Measurements from ENCODE around the gene TSGA10IP.

The TSGA10IP gene

DNA sequence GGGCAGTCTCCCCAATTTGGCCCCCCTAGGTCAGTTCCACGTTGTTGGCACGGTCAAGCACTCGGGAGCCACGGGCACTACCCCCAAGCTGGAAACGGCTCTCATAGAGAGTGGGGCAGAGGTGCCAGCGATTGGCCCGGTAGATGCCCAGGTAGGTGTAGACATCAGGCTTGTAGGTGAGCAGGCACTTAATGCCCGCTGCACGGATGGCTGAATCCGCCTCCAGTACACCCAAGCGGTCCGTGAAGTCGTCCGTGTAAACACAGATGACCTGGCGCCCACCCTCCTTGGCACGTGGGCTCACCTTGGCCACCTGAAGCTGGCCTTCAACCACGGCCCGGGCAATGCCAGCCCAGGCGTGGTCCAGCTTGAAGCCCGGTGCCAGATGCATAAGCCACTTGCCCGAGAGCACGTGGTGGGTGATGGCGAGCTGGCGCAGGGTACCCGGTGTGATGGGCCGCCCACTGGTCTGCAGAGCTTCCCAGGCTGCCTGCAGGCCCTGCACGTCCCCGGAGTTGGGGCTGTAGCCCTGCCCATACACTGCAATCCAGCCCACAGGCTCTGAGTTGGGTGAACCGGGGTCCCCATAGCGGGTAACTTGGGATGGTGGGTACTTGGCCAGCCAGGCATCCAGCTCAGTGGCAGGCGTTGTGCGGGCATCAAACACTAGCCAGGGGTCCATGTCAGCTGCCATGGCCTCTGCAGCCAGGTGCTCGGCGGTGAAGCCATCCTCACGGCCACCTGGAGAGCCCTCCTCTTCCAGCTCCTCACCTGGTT, 27.7 kb upstream of the TSGA10IP start:
- H3K27me3 ChIP-seq (ENCODE audit: control insufficient read depth in 1 of 2, insufficient read depth in 1 of 2, low read length in 2 of 2), result no peaks in the 10 kb centered on the region
- peak overlapping the region; percentile 40 to 98 for H3K4me3 ChIP-seq (ENCODE audit: insufficient read depth in 1 of 2, low read depth in 1 of 2, low read length in 2 of 2)
- peaks cover 60% of the 10 kb centered on the region for H3K4me1 ChIP-seq (ENCODE audit: control insufficient read depth, insufficient read depth, low read depth, low read length)
- H2AFZ ChIP-seq (ENCODE audit: low read depth, low read length), result no peak overlapping the region
- peak overlapping the region; percentile 94 to 98 for H3K18ac ChIP-seq (ENCODE audit: low read depth in 1 of 2, low read length in 2 of 2)
- H3K27ac ChIP-seq (ENCODE audit: low read length, poor library complexity, severe bottlenecking), result peak overlapping the region; percentile 99
- H4K91ac ChIP-seq (ENCODE audit: low read length), result peak overlapping the region; percentile 99
- peaks cover 34 to 35% of the 10 kb centered on the region in 2 experiments for H3K36me3 ChIP-seq (ENCODE audit: control insufficient read depth in 1 of 2, insufficient read depth in 2 of 2, low read depth in 1 of 2, low read length in 2 of 2)
- H2BK5ac ChIP-seq (ENCODE audit: low read depth, low read length, poor library complexity, severe bottlenecking), result peak overlapping the region; percentile 91
- WGBS, result 92% methylated on average over 35 of the region's 35 CpGs
- H4K8ac ChIP-seq (ENCODE audit: low read length), result peak overlapping the region; percentile 99
- DNase-seq, result no peak
- peak overlapping the region; percentile 70 to 95 for H2BK12ac ChIP-seq (ENCODE audit: low read length in 2 of 2)
- H2BK15ac ChIP-seq (ENCODE audit: low read depth, poor library complexity, severe bottlenecking), result peak overlapping the region; percentile 17
- H3K4me2 ChIP-seq (ENCODE audit: low read length, poor library complexity, severe bottlenecking), result peak overlapping the region; percentile 25
- H2AK5ac ChIP-seq (ENCODE audit: low read length, severe bottlenecking), result peak overlapping the region; percentile 93
- peaks cover 17% of the 10 kb centered on the region for H3K79me1 ChIP-seq (replicated peaks; ENCODE audit: low read length, poor library complexity, severe bottlenecking)
- H3K23ac ChIP-seq (ENCODE audit: low read length in 2 of 2), result peak overlapping the region in 1 of 2 experiments; percentile 16
- H3K14ac ChIP-seq (ENCODE audit: low read length in 2 of 2), result peak overlapping the region in 1 of 2 experiments; percentile 86
- peak overlapping the region; percentile 98 for H3K9ac ChIP-seq (ENCODE audit: low read length)
- peak overlapping the region; percentile 7 to 98 for H3K4ac ChIP-seq (ENCODE audit: low read depth in 1 of 2, low read length in 2 of 2)
- no peak overlapping the region for H2BK120ac ChIP-seq (ENCODE audit: low read depth, low read length)
- H3K9me3 ChIP-seq (ENCODE audit: control insufficient read depth, low read length), result no peaks in the 10 kb centered on the region

GRCh38 chr11:65918211-65919140, 26.8 kb upstream of the TSGA10IP start, which contains the start of gene C11orf68:
TSS of gene C11orf68 (minus strand) at chr11:65919062. CDS start at chr11:65919031, 31 bp downstream.
- Histone ChIP-seq H3K18ac (ENCODE audit: low read depth in 1 of 2, low read length in 2 of 2) (peak within 1 kb of the TSS; percentile 94 to 98), H3K4me1 (ENCODE audit: control insufficient read depth, insufficient read depth, low read depth, low read length) (peaks cover 51% of the 10 kb centered on the region), H2BK120ac (ENCODE audit: low read depth, low read length) (peak within 1 kb of the TSS; percentile 100), H4K91ac (ENCODE audit: low read length) (peak within 1 kb of the TSS; percentile 99), H4K8ac (ENCODE audit: low read length) (peak within 1 kb of the TSS; percentile 99), H3K4me2 (ENCODE audit: low read length, poor library complexity, severe bottlenecking) (peak within 1 kb of the TSS; percentile 96), H3K36me3 (ENCODE audit: control insufficient read depth in 1 of 2, insufficient read depth in 2 of 2, low read depth in 1 of 2, low read length in 2 of 2) (peaks cover 39 to 44% of the 10 kb centered on the region in 2 experiments), H3K9ac (ENCODE audit: low read length) (peak within 1 kb of the TSS; percentile 98), H2BK5ac (ENCODE audit: low read depth, low read length, poor library complexity, severe bottlenecking) (peak within 1 kb of the TSS; percentile 91), H2AK5ac (ENCODE audit: low read length, severe bottlenecking) (peak within 1 kb of the TSS; percentile 93), H3K14ac (ENCODE audit: low read length in 2 of 2) (peak within 1 kb of the TSS; percentile 94 to 95), H3K27ac (ENCODE audit: low read length, poor library complexity, severe bottlenecking) (peak within 1 kb of the TSS; percentile 80), H2BK15ac (ENCODE audit: low read depth, poor library complexity, severe bottlenecking) (peak within 1 kb of the TSS; percentile 91), H3K79me1 (replicated peaks; ENCODE audit: low read length, poor library complexity, severe bottlenecking) (peaks cover 12% of the 10 kb centered on the region), H3K9me3 (ENCODE audit: control insufficient read depth, low read length) (no peaks in the 10 kb centered on the region), H3K23ac (ENCODE audit: low read length in 2 of 2) (peak within 1 kb of the TSS in 1 of 2 experiments; percentile 95), H2AFZ (ENCODE audit: low read depth, low read length) (peak within 1 kb of the TSS; percentile 55), H3K27me3 (ENCODE audit: control insufficient read depth in 1 of 2, insufficient read depth in 1 of 2, low read length in 2 of 2) (no peaks in the 10 kb centered on the region), H3K4ac (ENCODE audit: low read depth in 1 of 2, low read length in 2 of 2) (peak within 1 kb of the TSS; percentile 94 to 98), H2BK12ac (ENCODE audit: low read length in 2 of 2) (peak within 1 kb of the TSS; percentile 70 to 95), H3K4me3 (ENCODE audit: insufficient read depth in 1 of 2, low read depth in 1 of 2, low read length in 2 of 2) (peak within 1 kb of the TSS; percentile 91 to 98)
- DNase-seq, result no peak
- 7% methylated on average over 65 of the region's 77 CpGs for WGBS

GRCh38 chr11:65919141-65919572, 26.1 kb upstream of the TSGA10IP start, which contains the start of gene DRAP1:
TSS of gene DRAP1 (plus strand) at chr11:65919426. CDS start at chr11:65919502, 76 bp downstream.
- peak within 1 kb of the TSS; percentile 93 for H2AK5ac ChIP-seq (ENCODE audit: low read length, severe bottlenecking)
- WGBS, result 1% methylated on average over 32 of the region's 59 CpGs
- H3K4me2 ChIP-seq (ENCODE audit: low read length, poor library complexity, severe bottlenecking), result peak within 1 kb of the TSS; percentile 96
- H3K14ac ChIP-seq (ENCODE audit: low read length in 2 of 2), result peak within 1 kb of the TSS; percentile 94 to 95
- H2BK15ac ChIP-seq (ENCODE audit: low read depth, poor library complexity, severe bottlenecking), result peak within 1 kb of the TSS; percentile 91
- H3K4me1 ChIP-seq (ENCODE audit: control insufficient read depth, insufficient read depth, low read depth, low read length), result peaks cover 51% of the 10 kb centered on the region
- peak within 1 kb of the TSS in 1 of 2 experiments; percentile 95 for H3K23ac ChIP-seq (ENCODE audit: low read length in 2 of 2)
- H3K79me1 ChIP-seq (replicated peaks; ENCODE audit: low read length, poor library complexity, severe bottlenecking), result peaks cover 12% of the 10 kb centered on the region
- peak within 1 kb of the TSS; percentile 99 for H4K91ac ChIP-seq (ENCODE audit: low read length)
- H3K9ac ChIP-seq (ENCODE audit: low read length), result peak within 1 kb of the TSS; percentile 98
- H3K36me3 ChIP-seq (ENCODE audit: control insufficient read depth in 1 of 2, insufficient read depth in 2 of 2, low read depth in 1 of 2, low read length in 2 of 2), result peaks cover 40 to 45% of the 10 kb centered on the region in 2 experiments
- peak; percentile 98 for DNase-seq
- peak within 1 kb of the TSS; percentile 100 for H2BK120ac ChIP-seq (ENCODE audit: low read depth, low read length)
- peak within 1 kb of the TSS; percentile 91 to 98 for H3K4me3 ChIP-seq (ENCODE audit: insufficient read depth in 1 of 2, low read depth in 1 of 2, low read length in 2 of 2)
- peak within 1 kb of the TSS; percentile 99 for H4K8ac ChIP-seq (ENCODE audit: low read length)
- no peaks in the 10 kb centered on the region for H3K9me3 ChIP-seq (ENCODE audit: control insufficient read depth, low read length)
- H3K18ac ChIP-seq (ENCODE audit: low read depth in 1 of 2, low read length in 2 of 2), result peak within 1 kb of the TSS; percentile 94 to 98
- H2BK5ac ChIP-seq (ENCODE audit: low read depth, low read length, poor library complexity, severe bottlenecking), result peak within 1 kb of the TSS; percentile 91
- peak within 1 kb of the TSS; percentile 55 for H2AFZ ChIP-seq (ENCODE audit: low read depth, low read length)
- peak within 1 kb of the TSS; percentile 49 to 68 for H2BK12ac ChIP-seq (ENCODE audit: low read length in 2 of 2)
- H3K4ac ChIP-seq (ENCODE audit: low read depth in 1 of 2, low read length in 2 of 2), result peak within 1 kb of the TSS; percentile 94 to 98
- no peaks in the 10 kb centered on the region for H3K27me3 ChIP-seq (ENCODE audit: control insufficient read depth in 1 of 2, insufficient read depth in 1 of 2, low read length in 2 of 2)
- peak within 1 kb of the TSS; percentile 80 for H3K27ac ChIP-seq (ENCODE audit: low read length, poor library complexity, severe bottlenecking)
